ENCODE results near the gene XPO4. TPM values are rescaled to one million over a fixed set of nuclear protein-coding genes. Genes with fewer than 3 reads are reported as not detected.
"Not testable (repeated sequence)": the region's sequence is repeated elsewhere in the genome, so short reads cannot be mapped to it uniquely, and the experiment has no call there.

The XPO4 gene
- total RNA-seq, 2 donors from 2014 or later: 9.1 to 9.6 TPM

- H3K27ac ChIP-seq: no peak overlapping the region
- peaks cover 9% of the 10 kb centered on the region for H3K4me1 ChIP-seq
- H3K9me3 ChIP-seq: no peaks in the 10 kb centered on the region
- intact Hi-C loops (cut with DNase I): loop anchor here (10.0 kb wide), 1 partner anchor 165 kb away; no protein-coding TSS in a partner anchor
- no peak overlapping the region for H3K4me3 ChIP-seq
- ATAC-seq (no peak), DNase-seq (no peak)
- H3K36me3 ChIP-seq (replicated peaks in 1 of 2; ENCODE audit: insufficient read depth in 1 of 2, low read depth in 2 of 2): no peaks in the 10 kb centered on the region
- no peaks in the 10 kb centered on the region for H3K27me3 ChIP-seq
- no peak for TF ChIP-seq CTCF (IDR thresholded peaks at IDR 0.05)
- 30 to 44% methylated on average over 3 of the region's 3 CpGs for WGBS, 2 donors
These were observed 37.5 kb upstream of the XPO4 start for GRCh38 chr13:20940083-20940482.

GRCh38 chr13:20939662-20940061 is 37.1 kb upstream of the XPO4 start:
- DNase-seq: no peak
- Histone ChIP-seq H3K9me3 (no peaks in the 10 kb centered on the region), H3K27me3 (no peaks in the 10 kb centered on the region), H3K4me1 (peaks cover 9% of the 10 kb centered on the region), H3K36me3 (replicated peaks in 1 of 2; ENCODE audit: insufficient read depth in 1 of 2, low read depth in 2 of 2) (no peaks in the 10 kb centered on the region), H3K4me3 (no peak overlapping the region), H3K27ac (no peak overlapping the region)
- WGBS, 2 donors: 33 to 62% methylated on average over 4 of the region's 4 CpGs
- ATAC-seq: no peak
- TF ChIP-seq POLR2A (IDR thresholded peaks at IDR 0.05) (no peak), CTCF (IDR thresholded peaks at IDR 0.05) (no peak)
- intact Hi-C loops (cut with DNase I): loop anchor here (10.0 kb wide), 1 partner anchor 165 kb away; no protein-coding TSS in a partner anchor

GRCh38 chr13:20938302-20938701 is 35.8 kb upstream of the XPO4 start:
- intact Hi-C loops (cut with DNase I): no loop called here

DNA sequence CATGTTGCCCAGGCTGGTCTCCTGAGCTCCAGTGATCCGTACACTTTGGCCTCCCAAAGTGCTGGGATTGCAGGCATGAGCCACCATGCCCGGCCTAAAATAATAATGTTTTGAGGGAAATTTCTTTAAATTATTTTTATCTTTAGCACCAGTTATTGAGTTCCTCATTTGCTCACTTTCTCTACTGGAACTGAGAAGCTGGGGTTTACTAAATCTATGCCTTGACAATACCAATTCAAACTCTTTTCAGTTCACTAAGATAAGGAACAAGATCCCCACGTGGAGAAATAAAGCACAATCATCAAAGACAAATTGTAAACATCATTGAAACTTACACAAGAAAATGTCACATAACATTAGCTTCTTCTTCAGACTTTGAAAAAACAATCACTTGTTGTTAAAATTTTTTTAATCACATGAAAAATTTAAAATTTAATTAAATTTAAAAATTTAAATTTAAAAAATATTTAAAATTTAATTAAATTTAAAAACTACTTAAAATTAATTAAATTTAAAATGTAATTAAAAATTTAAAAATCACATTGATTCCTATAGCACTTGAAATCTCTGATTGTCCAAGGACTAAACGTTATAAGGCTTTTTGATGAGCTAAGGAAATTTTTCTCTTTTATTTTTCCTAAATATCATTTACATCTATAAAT is 25.2 kb upstream of the XPO4 start:
- WGBS, 2 donors: 59 to 60% methylated on average over 4 of the region's 4 CpGs
- Histone ChIP-seq H3K4me1 (no peaks in the 10 kb centered on the region), H3K4me3 (no peak overlapping the region), H3K9me3 (no peaks in the 10 kb centered on the region), H3K27me3 (no peaks in the 10 kb centered on the region), H3K36me3 (replicated peaks in 1 of 2; ENCODE audit: insufficient read depth in 1 of 2, low read depth in 2 of 2) (no peaks in the 10 kb centered on the region), H3K27ac (no peak overlapping the region)
- intact Hi-C loops (cut with DNase I): no loop called here
- DNase-seq: no peak
- ATAC-seq: no peak
- no peak for TF ChIP-seq POLR2A (IDR thresholded peaks at IDR 0.05)
- TF ChIP-seq CTCF (IDR thresholded peaks at IDR 0.05): no peak

More at GRCh38 chr13:20938302-20938701, 35.8 kb upstream of the XPO4 start:
- no peak for TF ChIP-seq CTCF (IDR thresholded peaks at IDR 0.05)
- no peak for TF ChIP-seq POLR2A (IDR thresholded peaks at IDR 0.05)
- peaks cover 4% of the 10 kb centered on the region for H3K4me1 ChIP-seq
- H3K27me3 ChIP-seq: no peaks in the 10 kb centered on the region
- H3K27ac ChIP-seq: no peak overlapping the region
- H3K36me3 ChIP-seq (replicated peaks in 1 of 2; ENCODE audit: insufficient read depth in 1 of 2, low read depth in 2 of 2): no peaks in the 10 kb centered on the region
- no peak for ATAC-seq
- H3K4me3 ChIP-seq: no peak overlapping the region
- H3K9me3 ChIP-seq: no peaks in the 10 kb centered on the region
- 69 to 74% methylated on average over 6 of the region's 6 CpGs for WGBS, 2 donors
- DNase-seq: no peak

DNA sequence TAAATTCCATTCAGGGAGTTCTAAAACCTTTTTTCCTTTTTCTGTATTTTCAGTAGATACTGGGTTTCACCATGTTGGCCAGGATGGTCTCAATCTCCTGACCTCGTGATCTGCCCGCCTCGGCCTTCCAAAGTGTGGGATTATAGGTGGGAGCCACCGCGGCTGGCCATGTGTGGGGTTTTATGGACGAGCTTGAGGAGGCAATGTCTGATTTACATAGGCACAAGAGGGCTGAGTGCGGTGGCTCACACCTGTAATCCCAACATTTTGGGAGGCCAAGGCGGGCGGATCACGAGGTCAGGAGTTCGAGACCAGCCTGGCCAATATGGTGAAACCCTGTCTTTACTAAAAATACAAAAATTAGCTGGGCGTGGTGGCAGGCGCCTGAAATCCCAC is 22.8 kb upstream of the XPO4 start:
- intact Hi-C loops (cut with DNase I); ATAC-seq; H3K27ac ChIP-seq; DNase-seq; H3K4me3 ChIP-seq; H3K36me3 ChIP-seq (replicated peaks in 1 of 2; ENCODE audit: insufficient read depth in 1 of 2, low read depth in 2 of 2); H3K9me3 ChIP-seq; H3K27me3 ChIP-seq; H3K4me1 ChIP-seq: not testable (repeated sequence)
- WGBS, 2 donors: 39 to 44% methylated on average over 13 of the region's 13 CpGs

Measured in body of pancreas (tissue), 4 donors.